GM18499 (cell line): Measurements from ENCODE around the gene PRKCB.

Experiments
- ATAC-seq: cut with Tn5 transposase; IDR thresholded peaks from one replicate; pipeline ENCODE4 v1.9.1; 2021; ENCODE audit warnings: moderate number of reproducible peaks; ENCODE audit not compliant: insufficient read depth, unreplicated experiment

The PRKCB gene

GRCh38 chr16:24116046-24116776 is 280.4 kb downstream of the PRKCB start:
- no peak for ATAC-seq

DNA sequence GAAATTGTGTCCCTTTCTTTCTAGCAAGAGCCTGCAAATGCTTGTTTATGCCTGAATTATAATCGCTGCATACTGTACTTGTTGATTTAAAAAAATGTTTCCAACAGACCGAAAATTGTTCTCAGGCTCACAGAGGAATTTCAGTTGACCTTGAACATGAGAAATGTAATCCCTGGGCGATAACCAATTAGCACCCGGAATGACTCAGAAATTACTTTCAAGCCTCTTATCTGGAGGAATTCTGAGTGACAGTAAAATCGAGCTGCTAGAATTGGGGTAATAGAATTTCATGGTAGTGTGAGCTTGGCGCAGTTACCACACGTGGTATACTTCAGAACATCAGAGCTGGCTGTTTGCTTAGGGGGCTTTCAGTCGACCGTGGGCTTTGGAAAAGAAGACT is 281.2 kb downstream of the PRKCB start:
- no peak for ATAC-seq

DNA sequence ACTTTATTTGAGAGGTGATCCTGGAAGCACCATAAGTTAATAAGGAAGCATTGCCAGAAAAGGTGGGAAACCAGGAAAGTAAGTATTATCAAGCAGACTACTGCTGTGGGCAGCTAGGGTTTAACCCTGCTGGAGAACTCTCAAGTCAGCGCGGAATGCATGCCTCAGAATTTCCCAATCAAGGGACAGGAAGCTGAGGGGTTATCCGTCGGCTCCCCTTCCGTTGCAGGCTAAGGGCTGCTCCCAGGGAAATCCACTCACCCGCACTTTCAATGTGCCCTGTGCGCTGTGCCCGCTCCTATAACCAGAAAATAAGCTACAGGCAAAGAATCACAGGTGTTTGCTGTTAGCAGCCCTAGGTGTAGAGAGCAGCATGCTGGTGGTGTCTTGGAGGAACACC is 281.9 kb downstream of the PRKCB start:
- ATAC-seq = no peak

GRCh38 chr16:24118126-24118821 is 282.5 kb downstream of the PRKCB start:
- ATAC-seq = no peak

DNA sequence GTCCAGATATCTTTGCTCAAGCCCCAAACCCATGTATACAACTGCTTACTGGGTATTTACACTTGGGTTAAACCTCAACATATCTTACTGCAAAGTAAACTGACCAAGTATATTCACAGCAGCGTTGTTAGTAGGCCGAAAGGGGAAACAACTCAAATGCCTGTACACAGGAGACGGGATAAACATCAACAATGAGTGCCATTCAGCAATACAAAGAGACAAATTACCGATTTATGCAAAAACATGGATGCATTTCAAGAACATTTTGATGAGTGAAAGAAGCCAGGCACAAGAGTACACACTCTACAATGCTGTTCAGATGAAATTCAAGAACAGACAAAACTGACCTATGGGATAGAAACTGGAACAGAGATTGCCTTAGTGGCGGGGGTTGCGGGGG is 284.0 kb downstream of the PRKCB start:
- no peak for ATAC-seq

GRCh38 chr16:24123275-24123674 is 287.5 kb downstream of the PRKCB start:
- no peak for ATAC-seq

- no peak for ATAC-seq
Measured at GRCh38 chr16:24124291-24124690, 288.5 kb downstream of the PRKCB start.

DNA sequence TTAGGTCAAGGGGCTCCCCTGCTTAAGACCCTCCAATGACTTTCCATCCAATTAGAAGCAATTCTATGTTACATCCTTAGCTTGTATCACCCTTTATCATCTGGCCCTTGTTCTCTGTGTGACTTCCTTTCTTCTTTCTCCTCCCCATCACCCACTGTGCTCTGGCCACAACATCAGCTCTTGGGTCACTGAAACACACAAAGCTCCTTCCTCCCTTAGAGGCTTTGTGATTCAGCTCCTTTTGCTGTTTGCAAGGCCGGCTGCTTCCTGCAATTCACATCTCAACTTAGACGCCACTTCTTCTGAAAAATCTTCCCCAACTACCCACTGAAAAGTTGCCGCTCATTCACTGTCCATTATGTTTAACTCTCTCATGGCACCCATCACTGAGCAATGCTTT is 289.4 kb downstream of the PRKCB start:
- no peak for ATAC-seq

DNA sequence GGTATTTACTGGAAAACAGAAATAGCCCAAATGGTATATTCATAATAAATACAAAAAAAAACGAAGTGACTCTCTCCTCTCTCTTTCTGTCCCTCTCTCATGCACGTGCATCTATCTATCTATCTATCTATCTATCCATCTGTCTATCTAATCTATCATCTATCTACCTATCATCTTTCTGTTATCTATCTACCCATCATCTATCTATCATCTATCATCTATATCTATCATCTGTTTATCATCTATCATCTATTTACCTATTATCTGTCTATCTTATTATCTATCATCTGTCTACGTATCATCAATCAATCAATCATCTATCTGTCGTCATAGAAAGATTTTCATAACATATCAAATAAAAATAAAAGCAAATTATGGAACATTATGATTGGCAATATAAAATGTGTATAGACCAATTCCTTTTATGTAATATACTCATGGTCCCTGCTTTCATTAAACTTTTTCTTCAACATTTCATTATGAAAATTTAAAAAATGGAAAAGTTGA is 293.7 kb downstream of the PRKCB start:
- ATAC-seq = no peak

DNA sequence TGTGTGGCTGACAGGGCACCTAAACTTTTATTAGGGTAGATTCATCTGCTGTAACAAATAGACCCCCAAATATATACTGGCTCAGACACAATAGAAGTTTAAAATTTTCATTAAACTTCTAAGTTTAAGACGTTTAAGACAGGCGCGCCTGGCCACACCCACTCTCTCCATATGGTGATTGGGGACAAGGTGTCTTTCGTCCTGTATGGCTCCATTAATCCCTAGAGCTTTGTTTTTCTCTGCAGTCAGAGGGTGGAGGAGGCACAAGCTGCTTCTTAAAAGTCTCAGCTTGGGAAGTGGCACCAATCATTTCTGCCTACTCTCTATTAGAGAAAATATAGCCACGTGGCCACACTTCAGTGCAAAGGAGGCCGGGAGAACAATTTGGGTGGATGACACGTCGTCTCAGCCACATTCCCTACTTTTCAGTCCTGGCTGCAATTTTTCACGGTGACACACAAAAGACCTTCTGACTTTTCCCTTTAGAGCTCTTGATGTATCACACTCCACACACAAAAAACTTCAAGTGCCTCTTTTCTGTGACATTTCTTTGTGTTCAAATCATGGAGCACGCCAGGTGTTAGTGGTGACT is 294.8 kb downstream of the PRKCB start:
- ATAC-seq = no peak

DNA sequence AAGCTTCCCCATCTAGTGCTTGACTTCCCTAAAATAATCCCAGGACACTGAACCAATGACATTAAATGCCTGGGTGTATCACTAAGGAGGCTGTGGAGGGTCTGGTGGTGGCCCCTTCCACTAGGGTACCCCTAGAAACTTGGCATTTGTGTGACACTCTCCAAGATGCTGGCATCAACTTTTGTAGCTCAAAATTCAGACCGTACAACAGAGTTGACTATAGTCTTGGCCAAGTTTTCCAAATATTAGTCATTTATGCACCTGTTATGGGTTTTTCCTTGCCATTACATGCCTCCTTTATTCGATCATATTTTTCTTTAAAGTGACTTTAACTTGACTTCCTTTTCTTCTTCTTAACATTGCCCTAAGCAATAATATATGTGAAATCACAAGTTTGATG is 295.5 kb downstream of the PRKCB start:
- no peak for ATAC-seq

DNA sequence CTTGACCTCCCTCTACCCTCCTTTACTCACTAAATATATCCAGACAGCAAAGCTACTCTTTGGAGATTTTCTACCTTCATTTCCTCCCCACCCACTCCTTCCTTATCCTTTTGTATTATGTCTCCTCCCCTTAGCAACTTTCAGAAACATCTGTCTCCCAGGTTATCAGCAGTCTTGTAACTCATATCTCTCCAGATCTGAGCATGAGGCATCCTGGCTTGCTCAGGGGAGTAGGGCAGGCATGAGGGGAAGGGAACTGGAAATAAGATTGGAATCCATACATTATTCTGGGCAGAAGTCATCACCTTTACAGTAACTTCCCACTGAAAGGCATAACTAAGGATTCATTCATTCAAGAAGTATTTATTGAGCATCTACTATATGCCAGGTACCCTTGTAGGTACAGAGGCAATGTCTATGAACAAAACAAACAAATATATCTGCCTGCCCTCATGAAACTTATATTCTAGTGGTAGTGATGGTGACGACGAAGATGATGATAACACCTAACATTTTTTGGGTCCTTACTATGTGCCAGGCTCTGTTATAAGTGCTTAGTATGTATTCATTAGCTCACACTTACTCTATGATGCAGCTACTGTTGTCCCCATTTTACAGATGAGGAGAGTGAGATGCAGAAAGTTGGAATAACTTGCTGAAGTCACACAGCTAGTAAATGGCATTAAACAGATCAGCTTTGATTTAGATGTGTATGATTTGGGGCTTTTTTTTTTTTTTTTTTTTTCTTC is 296.4 kb downstream of the PRKCB start:
- no peak for ATAC-seq

DNA sequence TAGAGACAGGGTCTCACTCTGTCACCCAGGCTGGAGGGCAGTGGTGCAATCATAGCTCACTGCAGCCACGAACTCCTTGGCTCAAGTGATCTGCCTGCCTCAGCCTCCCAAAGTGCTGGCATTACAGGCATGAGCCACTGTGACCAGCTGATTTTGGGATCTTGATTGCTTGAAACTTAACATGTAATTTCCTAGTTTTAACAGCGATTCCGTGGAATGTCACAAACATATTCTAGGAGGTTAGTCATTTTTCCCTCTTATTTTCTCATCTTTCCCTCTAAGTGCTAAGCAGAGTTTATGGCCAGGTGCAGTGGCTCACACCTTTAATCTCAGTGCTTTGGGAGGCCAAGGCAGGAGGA is 297.0 kb downstream of the PRKCB start:
- ATAC-seq = no peak

- ATAC-seq = no peak
Measured at GRCh38 chr16:24135624-24136565, 300.1 kb downstream of the PRKCB start.

DNA sequence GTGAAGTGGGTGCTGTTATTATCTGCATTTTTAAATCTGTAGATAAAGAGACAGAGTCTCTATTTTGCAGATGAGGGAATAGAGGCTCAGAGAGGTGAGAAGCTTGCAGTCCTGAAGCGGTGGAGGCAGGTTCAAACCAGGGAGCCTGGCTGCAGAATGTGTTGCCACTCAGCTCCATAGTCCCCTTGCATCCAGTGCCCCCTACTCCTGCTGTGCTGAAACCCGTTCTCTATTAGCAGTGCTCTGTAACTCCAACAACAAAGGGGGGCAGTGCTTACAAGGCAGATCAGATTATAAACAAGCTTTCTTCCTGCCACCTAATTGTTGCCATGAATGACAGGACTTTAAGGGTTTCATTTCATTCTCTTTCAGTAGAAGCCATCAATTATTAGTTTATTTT is 302.2 kb downstream of the PRKCB start:
- no peak for ATAC-seq

DNA sequence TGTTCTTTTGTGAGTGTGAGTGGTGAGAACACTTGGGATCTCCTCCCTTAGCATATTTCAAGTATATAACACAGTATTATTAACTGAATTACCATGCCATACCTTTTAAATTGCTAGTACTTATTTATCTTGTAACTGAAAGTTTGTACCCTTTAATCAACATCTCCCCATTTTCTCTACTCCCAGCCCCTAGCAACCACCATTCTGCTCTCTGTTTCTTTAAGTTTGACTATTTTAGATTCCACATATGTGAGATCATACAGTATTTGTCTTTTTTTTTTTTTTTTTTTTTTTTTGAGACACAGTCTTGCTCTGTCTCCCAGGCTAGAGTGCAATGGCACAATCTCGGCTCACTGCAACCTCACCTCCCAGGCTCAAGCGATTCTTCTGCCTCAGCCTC is 302.8 kb downstream of the PRKCB start:
- ATAC-seq = no peak

DNA sequence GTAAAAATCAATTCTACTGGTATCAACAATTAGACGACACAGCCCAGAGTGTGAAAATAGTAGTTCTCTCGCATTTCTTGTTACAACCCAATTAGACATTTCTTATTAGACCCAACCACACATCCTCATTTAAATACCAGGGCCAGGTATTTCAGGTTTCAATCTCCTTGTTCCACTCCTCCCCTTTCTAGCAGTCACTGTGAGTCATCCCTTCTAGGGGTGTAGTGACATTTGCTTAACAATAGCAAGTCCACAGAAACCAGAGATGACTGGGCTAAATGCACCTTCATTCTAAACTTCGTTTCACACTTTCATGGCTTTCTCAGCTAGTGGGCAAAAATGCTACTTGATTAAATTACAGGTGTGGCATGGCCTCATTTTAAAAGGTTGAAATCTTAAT is 303.5 kb downstream of the PRKCB start:
- ATAC-seq = no peak

GRCh38 chr16:24140730-24141129 is 304.9 kb downstream of the PRKCB start:
- no peak for ATAC-seq

DNA sequence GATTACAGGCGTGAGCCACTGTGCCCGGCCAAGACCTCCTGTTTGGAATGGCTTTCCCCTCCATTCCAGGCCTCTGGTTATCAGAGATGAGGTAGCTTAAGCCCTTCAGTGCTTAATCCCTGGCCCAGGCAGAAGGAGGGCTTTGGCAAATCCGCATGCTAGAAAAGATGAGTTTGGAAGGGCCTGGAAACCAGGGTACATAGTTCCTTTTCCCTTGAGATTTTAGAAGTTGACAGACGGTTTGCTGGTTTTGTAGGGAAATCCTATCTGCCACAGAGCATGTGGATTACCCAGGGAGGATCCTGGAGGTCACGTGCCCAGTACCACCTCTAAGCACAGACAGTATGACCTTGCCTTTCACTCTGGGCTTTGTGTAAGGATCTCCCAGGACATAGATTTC is 305.7 kb downstream of the PRKCB start:
- no peak for ATAC-seq

GRCh38 chr16:24141917-24142316 is 306.1 kb downstream of the PRKCB start:
- no peak for ATAC-seq
